K562 (cell line): Measurements from ENCODE around the gene COA4. TPM values are rescaled to one million over a fixed set of nuclear protein-coding genes. Genes with fewer than 3 reads are reported as not detected.

Experiments used
- BRCA1 ChIP-seq, 2 experiments: fragments of 450-650 bp in 1 of 2; sonication (generic) in 1 of 2; formaldehyde crosslinking in 1 of 2; IDR thresholded peaks; 2 replicates each; pipeline versions ENCODE4 v1.5.0 to v1.6.1; 2017 to 2020; ENCODE audit warnings: mild to moderate bottlenecking in 1 of 2, missing genetic modification reagents in 1 of 2
- E2F3 ChIP-seq: fragments of 250-450 bp; sonication (Bioruptor Pico); IDR thresholded peaks from 2 replicates; pipeline ENCODE4 v1.4.0; 2020; ENCODE audit warnings: mild to moderate bottlenecking
- FOS ChIP-seq: IDR thresholded peaks from 3 replicates; pipeline ENCODE4 v1.6.1; 2011; ENCODE audit not compliant: insufficient read length; ENCODE audit errors: extremely low read depth
- GTF2E2 ChIP-seq: fragments of 200-800 bp; sonication (Bioruptor generic); IDR thresholded peaks from 2 replicates; pipeline ENCODE4 v1.6.1; 2016; ENCODE audit warnings: missing genetic modification characterization, missing compliant biosample characterization
- HMG20A ChIP-seq: fragments of 450-650 bp; formaldehyde crosslinking; conservative IDR thresholded peaks from 2 replicates; pipeline ENCODE4 v1.4.0; 2020; ENCODE audit warnings: mild to moderate bottlenecking, mixed read lengths
- JUN ChIP-seq, 2 experiments: sonication (generic) in 1 of 2; formaldehyde crosslinking in 1 of 2; IDR thresholded peaks; 2 replicates each; pipeline versions ENCODE4 v1.6.1 to v1.8.0; 2012 to 2022; ENCODE audit warnings: borderline replicate concordance in 2 of 2, mild to moderate bottlenecking in 2 of 2, improper control_type of control experiment in 1 of 2, low read depth in 1 of 2, low read length in 1 of 2, missing genetic modification reagents in 1 of 2
- NFRKB ChIP-seq: fragments of 450-650 bp; IDR thresholded peaks from 2 replicates; pipeline ENCODE4 v1.6.1; 2016; ENCODE audit warnings: low read depth
- PRPF4 ChIP-seq: fragments of 200-400 bp; formaldehyde crosslinking; IDR thresholded peaks from one replicate; pipeline ENCODE4 v1.6.1; 2017; ENCODE audit warnings: low read length, low read depth, mild to moderate bottlenecking; ENCODE audit not compliant: insufficient read depth, poor library complexity, severe bottlenecking
- RBM17 ChIP-seq: fragments of 200-400 bp; formaldehyde crosslinking; IDR thresholded peaks from 2 replicates; pipeline ENCODE4 v1.6.1; 2017; ENCODE audit warnings: low read depth, mild to moderate bottlenecking, low read length, borderline replicate concordance
- RREB1 ChIP-seq: fragments of 250-450 bp; sonication (Bioruptor Pico); IDR thresholded peaks from 2 replicates; pipeline ENCODE4 v1.4.0; 2020
- SMAD1 ChIP-seq: fragments of 150-350 bp; IDR thresholded peaks from 2 replicates; pipeline ENCODE4 v1.6.1; 2014; ENCODE audit warnings: low read length, low read depth; ENCODE audit not compliant: partially characterized antibody
- SRSF7 ChIP-seq: fragments of 200-400 bp; formaldehyde crosslinking; optimal IDR thresholded peaks from 2 replicates; pipeline ENCODE3; 2017; ENCODE audit warnings: mild to moderate bottlenecking, low read depth, low read length
- TCF7L2 ChIP-seq: fragments of 150-350 bp; IDR thresholded peaks from 2 replicates; pipeline ENCODE4 v1.6.1; 2016; ENCODE audit warnings: low read depth, mild to moderate bottlenecking, low read length, moderate library complexity
- TRIM24 ChIP-seq, 2 experiments: fragments of 450-650 bp; IDR thresholded peaks; 2 replicates each; pipeline ENCODE4 v1.6.1; 2016
- ZNF583 ChIP-seq: fragments of 250-450 bp; sonication (Bioruptor Pico); IDR thresholded peaks from 2 replicates; pipeline ENCODE4 v1.4.0; 2020
- ZNF778 ChIP-seq: fragments of 450-650 bp; formaldehyde crosslinking; IDR thresholded peaks from 2 replicates; pipeline ENCODE4 v1.4.0; 2020; ENCODE audit warnings: mild to moderate bottlenecking, moderate library complexity
- polyA plus RNA-seq, 8 experiments: library from polyadenylated mRNA; depleted of rRNA in 4 of 8; stranded (reverse) in 5 of 8; unstranded in 3 of 8; fragments of >200 nt; fragmentation: Nextera tagmentation in 2 of 8; fragmentation: Illumina TruSeq in 1 of 8; extraction: Ambion mirVana in 2 of 8; extraction: Trizol in 1 of 8; gene quantifications; 2 replicates each; pipeline versions ENCODE4 v1.2.1 to v1.2.3, GENCODE V29; 2011 to 2014; ENCODE audit warnings: inconsistent platforms in 1 of 8, missing spikeins in 1 of 8
- total RNA-seq, 7 experiments: library from RNA; depleted of rRNA in 6 of 7; stranded (reverse); fragments of >200 nt in 6 of 7; fragmentation: Illumina TruSeq in 2 of 7; extraction: Trizol in 2 of 7; gene quantifications; 2 replicates each; pipeline versions ENCODE4 v1.2.1 to v1.2.3, GENCODE V29; 2011 to 2021; ENCODE audit warnings: low replicate concordance in 1 of 7
- TF ChIP-seq, protein P1 (sequence below): sonication (generic); formaldehyde crosslinking; IDR thresholded peaks from 2 replicates; pipeline ENCODE4 v1.8.0; 2023; ENCODE audit warnings: mild to moderate bottlenecking, missing genetic modification reagents

COA4 gene
- total and polyA plus RNA-seq, 9 of the 15 experiments (the other 6 are each of a cell fraction or from before 2014, with no cell fraction given), result 108 to 255 (median 152) TPM

DNA sequence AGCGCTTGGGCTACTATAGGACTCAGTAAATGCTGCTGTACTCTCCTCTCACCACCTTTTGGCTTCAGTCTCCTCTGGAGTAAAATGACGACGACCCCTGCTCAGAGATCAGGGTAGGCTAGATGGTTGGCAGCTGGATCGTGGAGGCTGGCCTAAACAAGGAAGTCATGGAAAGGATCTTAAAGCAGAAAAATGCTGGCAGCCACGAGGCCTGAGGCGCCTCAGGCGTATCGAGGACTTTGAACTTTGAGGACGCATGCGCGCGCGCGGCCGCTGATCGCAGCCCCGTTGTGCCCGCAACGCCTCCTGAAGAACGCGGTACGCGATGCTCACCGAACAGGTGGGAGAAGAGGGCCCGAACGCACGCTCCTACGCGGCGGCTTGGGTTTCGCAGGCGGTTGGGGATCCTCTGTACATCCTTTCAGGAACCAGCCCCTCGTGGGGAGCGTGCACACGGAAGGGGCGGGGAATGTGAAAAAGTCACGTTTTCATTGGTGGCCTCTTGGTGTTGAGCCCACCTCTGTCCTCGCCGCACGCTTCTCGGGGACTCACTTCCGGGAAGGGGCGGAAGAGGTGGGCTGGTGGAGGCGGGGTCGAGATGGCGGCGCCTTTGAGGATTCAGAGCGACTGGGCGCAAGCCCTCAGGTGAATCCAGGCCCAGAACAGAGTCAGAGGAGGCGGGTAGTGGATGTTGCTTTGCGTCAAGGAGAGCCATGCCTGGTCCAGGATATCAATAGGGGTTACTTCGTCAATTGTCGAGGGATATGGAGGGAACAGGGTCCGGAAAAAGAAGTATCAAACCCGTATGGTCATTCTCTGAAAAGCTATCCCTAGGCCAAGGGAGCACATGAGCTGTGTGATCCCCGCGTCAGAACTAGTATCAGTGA, at the start of gene COA4, which contains the start of gene PAAF1 (continued):
- TF ChIP-seq RREB1 (peak; percentile 75; the same call in 1 of the 2 replicates), PRPF4 (no peak), TCF7L2 (peak; percentile 85), BRCA1 (IDR thresholded peaks at IDR 0.05) (no peak), BRCA1 (CRISPR knock-in tag; IDR thresholded peaks at IDR 0.05) (no peak), RBM17 (no peak), HMG20A (CRISPR knock-in tag) (no peak), SRSF7 (no peak), TRIM24 (IDR thresholded peaks at IDR 0.05) (0 out of 4 replicates have a peak, but pooled peaks of 1 of the 2 experiments have one; percentile 7), E2F3 (CRISPR knock-in tag) (0 out of 2 replicates have a peak, but pooled peaks have one; percentile 33), JUN (IDR thresholded peaks at IDR 0.05; ENCODE audit: borderline replicate concordance, low read depth, low read length) (no peak), JUN (CRISPR knock-in tag; IDR thresholded peaks at IDR 0.05; ENCODE audit: borderline replicate concordance) (peak; percentile 84; the same call in 1 of the 2 replicates), SMAD1 (peak; percentile 48), NFRKB (peak; percentile 96), ZNF583 (CRISPR knock-in tag) (peak; percentile 67; the same call in 1 of the 2 replicates), GTF2E2 (tag) (peak; percentile 78), ZNF778 (CRISPR knock-in tag) (no peak), FOS (peak; percentile 55)
- TF ChIP-seq, protein P1, sequence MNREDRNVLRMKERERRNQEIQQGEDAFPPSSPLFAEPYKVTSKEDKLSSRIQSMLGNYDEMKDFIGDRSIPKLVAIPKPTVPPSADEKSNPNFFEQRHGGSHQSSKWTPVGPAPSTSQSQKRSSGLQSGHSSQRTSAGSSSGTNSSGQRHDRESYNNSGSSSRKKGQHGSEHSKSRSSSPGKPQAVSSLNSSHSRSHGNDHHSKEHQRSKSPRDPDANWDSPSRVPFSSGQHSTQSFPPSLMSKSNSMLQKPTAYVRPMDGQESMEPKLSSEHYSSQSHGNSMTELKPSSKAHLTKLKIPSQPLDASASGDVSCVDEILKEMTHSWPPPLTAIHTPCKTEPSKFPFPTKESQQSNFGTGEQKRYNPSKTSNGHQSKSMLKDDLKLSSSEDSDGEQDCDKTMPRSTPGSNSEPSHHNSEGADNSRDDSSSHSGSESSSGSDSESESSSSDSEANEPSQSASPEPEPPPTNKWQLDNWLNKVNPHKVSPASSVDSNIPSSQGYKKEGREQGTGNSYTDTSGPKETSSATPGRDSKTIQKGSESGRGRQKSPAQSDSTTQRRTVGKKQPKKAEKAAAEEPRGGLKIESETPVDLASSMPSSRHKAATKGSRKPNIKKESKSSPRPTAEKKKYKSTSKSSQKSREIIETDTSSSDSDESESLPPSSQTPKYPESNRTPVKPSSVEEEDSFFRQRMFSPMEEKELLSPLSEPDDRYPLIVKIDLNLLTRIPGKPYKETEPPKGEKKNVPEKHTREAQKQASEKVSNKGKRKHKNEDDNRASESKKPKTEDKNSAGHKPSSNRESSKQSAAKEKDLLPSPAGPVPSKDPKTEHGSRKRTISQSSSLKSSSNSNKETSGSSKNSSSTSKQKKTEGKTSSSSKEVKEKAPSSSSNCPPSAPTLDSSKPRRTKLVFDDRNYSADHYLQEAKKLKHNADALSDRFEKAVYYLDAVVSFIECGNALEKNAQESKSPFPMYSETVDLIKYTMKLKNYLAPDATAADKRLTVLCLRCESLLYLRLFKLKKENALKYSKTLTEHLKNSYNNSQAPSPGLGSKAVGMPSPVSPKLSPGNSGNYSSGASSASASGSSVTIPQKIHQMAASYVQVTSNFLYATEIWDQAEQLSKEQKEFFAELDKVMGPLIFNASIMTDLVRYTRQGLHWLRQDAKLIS (CRISPR knock-in tag), result peak; percentile 56; the same call in 1 of the 2 replicates
